ENCODE results near the gene DMTF1. TPM values are rescaled to one million over a fixed set of nuclear protein-coding genes. Genes with fewer than 3 reads are reported as not detected.

The DMTF1 gene
- total and polyA plus RNA-seq, 9 of the 15 experiments (the other 6 are each of a cell fraction or from before 2014, with no cell fraction given): 25.7 to 208 (median 74.7) TPM

- Histone ChIP-seq H3K27ac (ENCODE audit: extremely low read depth, low read depth, low read length) (no peak overlapping the region), H3K4me3 (no peak overlapping the region), H3K36me3 (ENCODE audit: control insufficient read depth, insufficient read depth, low read length) (peaks cover 4% of the 10 kb centered on the region; the same call in 2 of the 3 replicates), H3K9me3 (replicated peaks; ENCODE audit: control insufficient read depth, insufficient read depth, low read depth, low read length) (peaks cover 4% of the 10 kb centered on the region; the same call in 1 of the 2 replicates), H4K20me1 (replicated peaks; ENCODE audit: control insufficient read depth, insufficient read depth, low read length) (no peaks in the 10 kb centered on the region), H3K79me2 (ENCODE audit: control insufficient read depth, insufficient read depth, low read length) (no peaks in the 10 kb centered on the region), H2AFZ (ENCODE audit: low read depth, low read length) (no peak overlapping the region), H3K4me1 (replicated peaks in 1 of 2; ENCODE audit: control insufficient read depth in 2 of 2, insufficient read depth in 2 of 2, low read length in 2 of 2) (peaks cover 11 to 36% of the 10 kb centered on the region in 2 experiments), H3K4me2 (ENCODE audit: insufficient read depth, low read length) (no peak overlapping the region), H3K9me1 (ENCODE audit: control insufficient read depth, insufficient read depth, low read length) (no peaks in the 10 kb centered on the region), H3K27me3 (ENCODE audit: control insufficient read depth in 2 of 2, insufficient read depth in 2 of 2, low read length in 2 of 2) (no peaks in the 10 kb centered on the region), H3K9ac (ENCODE audit: insufficient read depth in 1 of 2, low read depth in 2 of 2, low read length in 2 of 2) (no peak overlapping the region)
- ChIA-PET CTCF (ENCODE audit: low intra/inter-chr PET ratio) (interaction anchor here (0.6 kb wide), 1 partner anchor 49 kb away, joined by 3 read pairs; no protein-coding TSS in a partner anchor), POLR2A (no interaction called here)
- DNase-seq (ENCODE audit: extremely low read depth in 1 of 4, low spot score in 3 of 4) (no peak), ATAC-seq (no peak), FAIRE-seq (no peak)
- TF ChIP-seq EWSR1 (IDR thresholded peaks at IDR 0.05; ENCODE audit: borderline replicate concordance, low read depth, partially characterized antibody): no peak
- peak; percentile 70; the same call in 1 of the 2 replicates for TF ChIP-seq TRIM28 (IDR thresholded peaks at IDR 0.05)
- no peak for TF ChIP-seq ZC3H8 (IDR thresholded peaks at IDR 0.05)
- TF ChIP-seq RBM22 (IDR thresholded peaks at IDR 0.05; ENCODE audit: low read depth, low read length, poor library complexity, severe bottlenecking): no peak
- TF ChIP-seq CBX3 (IDR thresholded peaks at IDR 0.05; ENCODE audit: borderline replicate concordance in 1 of 2, low read length in 2 of 2): peak in 1 of 2 experiments; percentile 85; a peak in 2 of 3 replicates
- TF ChIP-seq NFIX (CRISPR knock-in tag; IDR thresholded peaks at IDR 0.05; ENCODE audit: low read depth): no peak
- TF ChIP-seq AFF1 (IDR thresholded peaks at IDR 0.05; ENCODE audit: low read depth in 1 of 2, partially characterized antibody in 2 of 2): peak in 1 of 2 experiments; percentile 99
- peak; percentile 62 to 70; a peak in 2 of 4 replicates for TF ChIP-seq TRIM24 (IDR thresholded peaks at IDR 0.05)
- peak; percentile 47 for TF ChIP-seq C11orf30 (IDR thresholded peaks at IDR 0.05; ENCODE audit: low read depth)
- peak; percentile 76 for TF ChIP-seq ZNF316 (IDR thresholded peaks at IDR 0.05)
- no peak for TF ChIP-seq ZNF518B (CRISPR knock-in tag; IDR thresholded peaks at IDR 0.05)
- 0 out of 2 replicates have a peak, but pooled peaks have one; percentile 56 for TF ChIP-seq CHAMP1 (IDR thresholded peaks at IDR 0.05)
- BruUV-seq (replicated peaks): no TSS peak
- in situ Hi-C loops (cut with MboI): no loop called here
- intact Hi-C loops (cut with micrococcal nuclease): no loop called here
Measured at GRCh38 chr7:87137271-87137670, 15.0 kb upstream of the DMTF1 start.

All from K562 (cell line).